ENCODE measurements around the gene WDFY2. TPM values are rescaled to one million over a fixed set of nuclear protein-coding genes. Genes with fewer than 3 reads are reported as not detected.

WDFY2 gene
- total RNA-seq, 1 donor from 2014 or later = 4.5 TPM

DNA sequence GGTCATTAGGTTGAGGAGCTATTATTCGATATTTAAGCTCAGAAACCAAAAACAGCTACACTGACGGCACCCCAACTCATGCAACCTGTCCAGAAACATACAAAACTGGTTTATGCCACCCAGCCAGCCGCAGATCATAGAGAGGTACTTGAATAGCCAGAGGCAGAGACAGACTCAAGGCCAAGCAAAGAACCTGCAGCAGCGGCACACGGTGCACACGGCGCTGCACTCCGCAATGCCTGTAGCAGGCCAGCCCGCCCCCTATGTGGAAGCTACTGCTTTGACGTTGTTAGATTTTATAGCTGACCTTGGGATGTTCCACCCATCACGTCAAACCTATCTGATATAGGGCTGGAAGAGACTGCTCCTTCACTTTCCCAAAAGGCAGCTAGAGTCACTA lies 231.6 kb downstream of the WDFY2 start:
- no peaks in the 10 kb centered on the region for H3K36me3 ChIP-seq
- intact Hi-C loops (cut with micrococcal nuclease) = no loop called here
- peaks cover 32% of the 10 kb centered on the region for H3K4me1 ChIP-seq
- no peaks in the 10 kb centered on the region for H3K27me3 ChIP-seq (ENCODE audit: low read depth)
- no peaks in the 10 kb centered on the region for H3K9me3 ChIP-seq (replicated peaks)
- TF ChIP-seq, protein P1, sequence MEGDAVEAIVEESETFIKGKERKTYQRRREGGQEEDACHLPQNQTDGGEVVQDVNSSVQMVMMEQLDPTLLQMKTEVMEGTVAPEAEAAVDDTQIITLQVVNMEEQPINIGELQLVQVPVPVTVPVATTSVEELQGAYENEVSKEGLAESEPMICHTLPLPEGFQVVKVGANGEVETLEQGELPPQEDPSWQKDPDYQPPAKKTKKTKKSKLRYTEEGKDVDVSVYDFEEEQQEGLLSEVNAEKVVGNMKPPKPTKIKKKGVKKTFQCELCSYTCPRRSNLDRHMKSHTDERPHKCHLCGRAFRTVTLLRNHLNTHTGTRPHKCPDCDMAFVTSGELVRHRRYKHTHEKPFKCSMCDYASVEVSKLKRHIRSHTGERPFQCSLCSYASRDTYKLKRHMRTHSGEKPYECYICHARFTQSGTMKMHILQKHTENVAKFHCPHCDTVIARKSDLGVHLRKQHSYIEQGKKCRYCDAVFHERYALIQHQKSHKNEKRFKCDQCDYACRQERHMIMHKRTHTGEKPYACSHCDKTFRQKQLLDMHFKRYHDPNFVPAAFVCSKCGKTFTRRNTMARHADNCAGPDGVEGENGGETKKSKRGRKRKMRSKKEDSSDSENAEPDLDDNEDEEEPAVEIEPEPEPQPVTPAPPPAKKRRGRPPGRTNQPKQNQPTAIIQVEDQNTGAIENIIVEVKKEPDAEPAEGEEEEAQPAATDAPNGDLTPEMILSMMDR (IDR thresholded peaks at IDR 0.05; ENCODE audit: borderline replicate concordance) = no peak
- H3K4me3 ChIP-seq = no peak overlapping the region
- peak overlapping the region; percentile 28 for H3K27ac ChIP-seq (replicated peaks)
- no peak for DNase-seq

DNA sequence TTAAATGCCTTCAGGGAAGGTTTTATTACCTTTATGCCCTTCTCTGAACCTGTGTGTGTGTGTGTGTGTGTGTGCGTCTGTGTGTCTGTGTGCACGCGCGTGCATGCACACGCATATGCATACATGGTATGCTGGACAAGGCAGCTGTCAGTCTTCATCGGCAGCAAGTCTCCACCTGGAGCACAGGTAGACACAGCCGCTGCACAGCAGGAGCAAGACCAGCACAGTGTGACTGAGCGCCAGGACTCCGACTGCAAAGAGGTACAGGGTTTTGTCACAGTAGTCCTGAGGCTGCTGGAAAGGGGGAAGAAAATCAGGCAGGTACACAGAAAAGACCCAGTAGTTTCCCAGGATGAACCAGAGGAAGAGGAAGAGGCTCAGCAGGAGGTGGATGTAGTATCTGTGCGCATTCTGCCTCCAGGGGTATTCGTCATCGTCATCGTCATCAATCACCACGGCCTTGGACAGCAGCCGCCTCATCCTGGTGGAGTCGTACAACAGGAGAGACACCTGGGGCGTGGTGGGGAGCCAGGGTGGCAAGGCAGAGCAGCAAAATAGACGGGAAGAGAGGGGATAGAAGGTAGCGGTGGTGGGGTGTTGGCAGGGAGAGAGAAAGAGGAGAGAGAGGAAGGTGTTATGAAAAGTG lies 232.5 kb downstream of the WDFY2 start:
- Histone ChIP-seq H3K4me1 (peaks cover 34% of the 10 kb centered on the region), H3K36me3 (no peaks in the 10 kb centered on the region), H3K27me3 (ENCODE audit: low read depth) (no peaks in the 10 kb centered on the region), H3K27ac (replicated peaks) (no peak overlapping the region), H3K4me3 (no peak overlapping the region), H3K9me3 (replicated peaks) (no peaks in the 10 kb centered on the region)
- no peak for DNase-seq
- TF ChIP-seq, protein P1 (IDR thresholded peaks at IDR 0.05; ENCODE audit: borderline replicate concordance) = no peak
- intact Hi-C loops (cut with micrococcal nuclease) = no loop called here

Small RNAs within 50 kb of the gene (microRNA-seq; reads per million reads assigned to microRNA genes)
- gene MIR4703 = not detected

Other genes with a start within 250 kb of the WDFY2 start
- not detected for gene SERPINE3, start 244.8 kb upstream of the WDFY2 start, total RNA-seq
- 23.1 TPM for gene INTS6, start 131.4 kb upstream of the WDFY2 start, total RNA-seq
- 10.3 TPM for gene DHRS12, start 219.7 kb downstream of the WDFY2 start, total RNA-seq

Measured in left ventricle myocardium inferior (tissue), 1 donor.